Tibial artery (tissue), 4 donors: ENCODE data around the gene TBCD.

Experiments
- DNase-seq, 2 donors: peaks; one replicate each; pipeline ENCODE4 v3.0.0-alpha.2; 2019
- H3K27ac ChIP-seq, 2 donors: fragments of 200-600 bp; sonication (generic) in 1 of 2; 1 replicate in 1 of 2; 2 replicates in 1 of 2; pipeline ENCODE4 v1.5.1; 2018 to 2019; ENCODE audit warnings: mild to moderate bottlenecking in 1 of 2
- H3K27me3 ChIP-seq, 2 donors: fragments of 200-600 bp; sonication (generic) in 1 of 2; one replicate each; pipeline versions ENCODE4 v1.5.1 to v1.6.0; 2016 to 2019
- H3K36me3 ChIP-seq, 3 donors: fragments of 200-600 bp; sonication (generic) in 2 of 3; one replicate each; pipeline ENCODE4 v1.5.1; 2016 to 2019; ENCODE audit warnings: mild to moderate bottlenecking in 2 of 3
- H3K4me1 ChIP-seq, 4 donors: fragments of 200-600 bp; sonication (generic) in 2 of 4; 1 replicate in 3 of 4; 2 replicates in 1 of 4; pipeline ENCODE4 v1.5.1; 2016 to 2019
- H3K4me3 ChIP-seq, 2 donors: fragments of 200-600 bp; sonication (generic) in 1 of 2; 1 replicate in 1 of 2; 2 replicates in 1 of 2; pipeline ENCODE4 v1.5.1; 2018 to 2019; ENCODE audit warnings: mild to moderate bottlenecking in 2 of 2
- H3K9me3 ChIP-seq, 3 donors: fragments of 200-600 bp; sonication (generic) in 1 of 3; one replicate each; pipeline ENCODE4 v1.5.1; 2016 to 2019
- intact Hi-C: fragments of 100-400 bp; cut with DNase I; formaldehyde crosslinking; loops from one replicate; pipeline ENCODE4 v1.15.0; 2023; ENCODE audit warnings: low total_unique reads
- TF ChIP-seq, protein P1 (sequence below), 2 experiments: fragments of 200-600 bp in 1 of 2; fragments of 450-650 bp in 1 of 2; IDR thresholded peaks; one replicate each; pipeline ENCODE4 v1.5.1; 2017 to 2019; ENCODE audit warnings: antibody characterized with exemption in 2 of 2, mild to moderate bottlenecking in 1 of 2, moderate library complexity in 1 of 2

Gene TBCD

DNA sequence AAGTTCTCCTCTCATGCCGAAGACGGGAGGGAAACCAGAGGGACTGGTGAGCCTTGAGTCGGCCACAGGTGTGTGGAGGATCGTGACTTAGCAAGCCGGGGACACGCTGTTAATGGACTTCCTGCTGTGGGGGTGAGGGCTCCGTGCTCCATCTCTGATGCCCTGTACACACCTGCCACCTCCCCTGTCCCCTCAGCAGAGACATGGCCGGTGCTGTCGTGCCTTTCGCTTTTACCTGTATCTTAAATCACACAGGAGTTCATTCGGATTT, 163.8 kb downstream of the TBCD start:
- Histone ChIP-seq H3K4me3 (no peak overlapping the region), H3K27me3 (no peaks in the 10 kb centered on the region), H3K27ac (no peak overlapping the region), H3K36me3 (peaks cover 0 to 63% (median 22%) of the 10 kb centered on the region in 3 donors), H3K4me1 (peaks cover 0 to 7% (median 6%) of the 10 kb centered on the region in 4 donors), H3K9me3 (no peaks in the 10 kb centered on the region)
- intact Hi-C loops, result no loop called here
- DNase-seq, result no peak
- TF ChIP-seq, protein P1, sequence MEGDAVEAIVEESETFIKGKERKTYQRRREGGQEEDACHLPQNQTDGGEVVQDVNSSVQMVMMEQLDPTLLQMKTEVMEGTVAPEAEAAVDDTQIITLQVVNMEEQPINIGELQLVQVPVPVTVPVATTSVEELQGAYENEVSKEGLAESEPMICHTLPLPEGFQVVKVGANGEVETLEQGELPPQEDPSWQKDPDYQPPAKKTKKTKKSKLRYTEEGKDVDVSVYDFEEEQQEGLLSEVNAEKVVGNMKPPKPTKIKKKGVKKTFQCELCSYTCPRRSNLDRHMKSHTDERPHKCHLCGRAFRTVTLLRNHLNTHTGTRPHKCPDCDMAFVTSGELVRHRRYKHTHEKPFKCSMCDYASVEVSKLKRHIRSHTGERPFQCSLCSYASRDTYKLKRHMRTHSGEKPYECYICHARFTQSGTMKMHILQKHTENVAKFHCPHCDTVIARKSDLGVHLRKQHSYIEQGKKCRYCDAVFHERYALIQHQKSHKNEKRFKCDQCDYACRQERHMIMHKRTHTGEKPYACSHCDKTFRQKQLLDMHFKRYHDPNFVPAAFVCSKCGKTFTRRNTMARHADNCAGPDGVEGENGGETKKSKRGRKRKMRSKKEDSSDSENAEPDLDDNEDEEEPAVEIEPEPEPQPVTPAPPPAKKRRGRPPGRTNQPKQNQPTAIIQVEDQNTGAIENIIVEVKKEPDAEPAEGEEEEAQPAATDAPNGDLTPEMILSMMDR (IDR thresholded peaks at IDR 0.05), result no peak

DNA sequence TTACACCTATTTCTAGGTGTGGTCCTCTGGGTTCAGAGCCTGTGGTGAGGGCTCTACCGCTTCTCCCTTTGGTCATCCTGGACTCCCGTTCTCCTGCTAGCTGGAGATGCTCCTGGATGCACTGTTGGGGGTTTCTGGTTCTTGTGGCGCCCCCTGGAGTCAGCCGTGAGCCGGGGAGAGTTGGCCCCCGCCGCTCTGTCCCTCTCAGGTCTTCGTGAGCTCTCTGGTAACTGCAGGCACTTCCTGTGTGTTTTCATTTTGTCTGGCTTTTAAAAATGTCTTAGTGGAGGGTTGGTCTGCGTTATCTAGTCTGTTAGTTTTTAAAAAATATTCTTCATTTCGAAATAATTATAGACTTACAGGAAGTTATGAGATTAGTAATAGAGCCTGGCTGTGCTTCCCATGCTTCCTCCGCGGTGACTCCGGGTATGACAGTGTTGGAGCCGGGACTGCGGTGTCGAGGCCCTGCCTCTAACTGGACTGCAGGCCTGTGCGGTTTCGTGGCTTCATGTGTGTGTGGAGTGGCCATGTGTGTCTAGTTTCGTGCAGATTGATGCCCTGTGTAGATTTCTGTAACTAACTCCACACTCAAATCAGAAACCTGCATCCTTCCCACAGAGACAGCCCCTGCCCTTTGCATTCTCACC, 166.0 kb downstream of the TBCD start:
- no peak overlapping the region for H3K4me3 ChIP-seq
- no peak for DNase-seq
- no peaks in the 10 kb centered on the region for H3K27me3 ChIP-seq
- H3K9me3 ChIP-seq, result no peaks in the 10 kb centered on the region
- H3K4me1 ChIP-seq, result peaks cover 0 to 7% (median 6%) of the 10 kb centered on the region in 4 donors
- no peak overlapping the region for H3K27ac ChIP-seq
- intact Hi-C loops, result no loop called here
- H3K36me3 ChIP-seq, result peaks cover 0 to 59% (median 25%) of the 10 kb centered on the region in 3 donors
- TF ChIP-seq, protein P1 (IDR thresholded peaks at IDR 0.05), result peak in 1 of 2 experiments; percentile 14

DNA sequence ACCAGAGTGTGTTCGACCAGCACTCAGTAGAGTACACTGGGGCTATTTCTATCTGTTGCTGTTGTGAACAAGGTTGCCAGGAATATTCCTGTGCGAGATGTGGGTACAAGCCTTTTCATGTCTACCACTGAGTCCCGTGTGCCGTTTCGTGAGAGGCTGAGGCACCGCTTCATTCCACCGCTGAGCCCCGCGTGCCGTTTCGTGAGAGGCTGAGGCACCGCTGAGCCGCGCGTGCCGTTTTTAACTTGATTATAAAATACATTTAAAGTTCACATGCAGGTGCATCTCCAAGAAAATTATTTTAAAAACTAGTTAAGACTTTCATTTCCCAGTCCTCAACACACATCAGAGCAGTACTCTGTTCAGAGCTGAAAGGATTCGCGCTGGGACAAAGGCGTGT, 166.6 kb downstream of the TBCD start:
- Histone ChIP-seq H3K27me3 (no peaks in the 10 kb centered on the region), H3K4me1 (peaks cover 0 to 7% (median 6%) of the 10 kb centered on the region in 4 donors), H3K27ac (no peak overlapping the region), H3K36me3 (peaks cover under 1 to 57% (median 25%) of the 10 kb centered on the region in 3 donors), H3K9me3 (no peaks in the 10 kb centered on the region), H3K4me3 (no peak overlapping the region)
- no peak for DNase-seq
- TF ChIP-seq, protein P1 (IDR thresholded peaks at IDR 0.05), result no peak
- intact Hi-C loops, result no loop called here

DNA sequence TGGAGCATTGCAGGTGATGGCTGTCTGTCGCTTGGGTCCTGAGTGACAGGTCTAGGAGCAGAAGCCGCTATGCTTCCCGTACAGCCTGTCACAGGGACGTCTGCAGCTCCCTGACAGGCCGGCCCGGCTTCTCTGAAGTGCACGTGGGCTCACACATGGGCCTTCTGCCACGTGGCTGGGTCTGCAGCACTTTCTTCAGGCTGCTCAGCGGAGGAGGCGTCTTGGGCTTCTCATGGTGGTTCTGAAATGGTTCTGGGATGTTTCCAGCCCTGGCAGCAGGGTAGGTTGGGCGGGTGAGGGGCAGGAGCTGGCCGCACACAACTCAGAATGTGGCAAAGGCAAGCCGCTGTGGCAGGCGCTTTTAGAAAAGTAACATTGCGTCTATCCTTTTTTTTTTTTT, 168.3 kb downstream of the TBCD start:
- no peaks in the 10 kb centered on the region for H3K27me3 ChIP-seq
- no peak overlapping the region for H3K27ac ChIP-seq
- intact Hi-C loops, result no loop called here
- no peaks in the 10 kb centered on the region for H3K9me3 ChIP-seq
- H3K4me3 ChIP-seq, result no peak overlapping the region
- DNase-seq, result no peak
- H3K36me3 ChIP-seq, result peaks cover 17 to 63% (median 41%) of the 10 kb centered on the region in 3 donors
- no peaks in the 10 kb centered on the region for H3K4me1 ChIP-seq
- TF ChIP-seq, protein P1 (IDR thresholded peaks at IDR 0.05), result no peak

DNA sequence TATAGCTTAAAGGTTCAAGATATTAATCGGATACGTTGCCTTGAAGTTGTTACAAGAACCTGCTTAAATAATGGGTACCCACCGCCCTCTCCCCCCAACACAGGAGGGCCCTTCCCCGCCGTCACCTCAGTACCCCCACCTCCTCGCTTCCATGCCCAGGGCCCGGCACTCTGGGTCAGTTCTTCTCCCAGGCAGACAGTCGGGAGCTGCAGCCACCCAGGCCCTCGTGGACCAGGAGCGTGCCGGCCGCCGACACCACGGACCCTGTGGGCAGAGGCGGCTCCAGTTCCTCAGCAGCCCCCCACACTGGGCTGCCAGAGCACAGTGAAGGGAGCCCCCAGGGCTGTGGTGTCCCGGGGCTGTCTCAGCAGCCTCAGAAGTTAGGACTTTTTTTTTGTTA, 168.8 kb downstream of the TBCD start:
- Histone ChIP-seq H3K4me3 (no peak overlapping the region), H3K27ac (no peak overlapping the region), H3K27me3 (no peaks in the 10 kb centered on the region), H3K36me3 (peaks cover 22 to 63% (median 46%) of the 10 kb centered on the region in 3 donors), H3K4me1 (no peaks in the 10 kb centered on the region), H3K9me3 (no peaks in the 10 kb centered on the region)
- no peak for DNase-seq
- TF ChIP-seq, protein P1 (IDR thresholded peaks at IDR 0.05), result no peak
- intact Hi-C loops, result no loop called here

DNA sequence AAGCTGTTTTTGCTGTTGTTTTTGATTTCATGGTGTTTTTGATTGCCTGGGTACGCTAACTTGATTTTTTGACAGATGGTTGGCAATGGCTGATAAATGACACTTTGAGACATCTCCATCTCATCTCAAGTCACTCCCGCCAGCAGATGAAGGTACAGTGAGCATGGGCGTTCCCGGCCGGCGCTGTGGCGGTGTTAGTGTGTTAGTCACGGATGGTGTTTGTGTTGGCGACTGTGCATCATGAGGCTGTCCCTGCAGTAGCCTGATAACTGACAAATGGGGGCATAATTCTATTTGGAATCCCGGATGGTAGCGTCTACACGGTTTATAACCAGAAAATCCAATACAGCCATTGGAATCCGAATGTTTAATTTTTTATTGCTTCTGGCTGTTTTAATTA, 169.6 kb downstream of the TBCD start:
- no peak overlapping the region for H3K27ac ChIP-seq
- no peak overlapping the region for H3K4me3 ChIP-seq
- H3K9me3 ChIP-seq, result no peaks in the 10 kb centered on the region
- no peaks in the 10 kb centered on the region for H3K4me1 ChIP-seq
- peaks cover 26 to 67% (median 53%) of the 10 kb centered on the region in 3 donors for H3K36me3 ChIP-seq
- no peaks in the 10 kb centered on the region for H3K27me3 ChIP-seq
- DNase-seq, result no peak
- intact Hi-C loops, result no loop called here
- TF ChIP-seq, protein P1 (IDR thresholded peaks at IDR 0.05), result no peak
